GM06990 (cell line): ENCODE data around the gene DRAXIN.

Experiments
- DNase-seq: peaks from one replicate; pipeline ENCODE4 v3.0.0-alpha.2; 2011; ENCODE audit not compliant: insufficient read length; ENCODE audit errors: extremely low read depth
- H3K27me3 ChIP-seq: replicated peaks from 2 replicates; pipeline ENCODE4 v1.6.0; 2011; ENCODE audit warnings: low read length; ENCODE audit not compliant: control insufficient read depth, insufficient read depth
- H3K36me3 ChIP-seq: 2 replicates; pipeline ENCODE4 v1.5.1; 2011; ENCODE audit warnings: low read length; ENCODE audit not compliant: control insufficient read depth, insufficient read depth
- H3K4me3 ChIP-seq: replicated peaks from 2 replicates; pipeline ENCODE4 v1.5.1; 2011; ENCODE audit warnings: low read depth, mild to moderate bottlenecking, control low read depth, low read length
- CTCF ChIP-seq: IDR thresholded peaks from 2 replicates; pipeline ENCODE4 v1.5.1; 2011; ENCODE audit warnings: low read length, control low read depth, mild to moderate bottlenecking, inconsistent platforms; ENCODE audit not compliant: insufficient read depth, poor library complexity, severe bottlenecking

Gene DRAXIN

DNA sequence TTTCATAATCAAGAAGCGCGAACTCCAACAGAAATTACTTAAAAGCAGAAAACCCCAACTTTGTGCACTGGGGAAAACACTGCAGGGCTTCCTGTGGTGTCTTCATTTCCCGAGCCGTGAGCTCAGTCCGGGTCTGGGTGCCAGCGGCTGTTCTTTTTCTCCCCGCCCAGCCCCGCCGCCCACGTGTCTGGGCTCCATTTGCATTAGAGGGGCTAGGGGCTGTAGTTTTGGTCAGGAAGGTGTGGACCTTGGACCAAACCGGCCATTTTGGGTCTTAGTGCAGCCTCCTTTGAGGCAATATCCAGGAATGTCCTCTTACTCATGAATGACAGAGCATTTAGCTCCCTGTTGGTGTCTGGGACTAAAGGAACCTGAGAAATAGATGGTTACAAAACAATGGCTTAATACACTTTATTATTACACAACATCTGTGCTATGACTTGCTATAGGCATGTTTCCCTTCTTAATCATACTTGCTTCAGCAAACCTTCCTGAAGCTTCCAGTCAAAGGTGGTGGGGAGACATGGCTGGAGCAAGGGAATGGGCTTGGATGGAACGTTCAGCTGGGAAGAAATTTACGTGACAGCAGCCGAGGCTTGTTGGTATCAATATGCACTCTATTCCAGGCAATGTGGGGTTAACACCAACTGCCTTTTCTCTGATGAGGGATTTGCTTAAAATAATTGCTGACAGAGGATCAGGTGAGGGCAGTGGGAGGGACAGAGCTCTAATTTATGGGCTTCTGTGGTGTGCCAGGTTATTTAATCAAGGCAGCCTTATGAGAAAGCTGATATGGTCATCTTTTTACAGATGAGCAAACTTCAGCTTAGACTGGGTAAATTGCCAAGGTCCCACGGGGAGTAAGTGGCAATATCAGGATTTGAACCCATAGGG lies 45.5 kb downstream of the DRAXIN start:
- DNase-seq, result no peak
- Histone ChIP-seq H3K27me3 (no peaks in the 10 kb centered on the region), H3K4me3 (peak overlapping the region; percentile 95), H3K36me3 (no peaks in the 10 kb centered on the region)
- TF ChIP-seq CTCF, result no peak

GRCh38 chr1:11738096-11738495 lies 46.6 kb downstream of the DRAXIN start:
- DNase-seq, result no peak
- TF ChIP-seq CTCF, result no peak
- Histone ChIP-seq H3K27me3 (no peaks in the 10 kb centered on the region), H3K36me3 (no peaks in the 10 kb centered on the region), H3K4me3 (no peak overlapping the region)

DNA sequence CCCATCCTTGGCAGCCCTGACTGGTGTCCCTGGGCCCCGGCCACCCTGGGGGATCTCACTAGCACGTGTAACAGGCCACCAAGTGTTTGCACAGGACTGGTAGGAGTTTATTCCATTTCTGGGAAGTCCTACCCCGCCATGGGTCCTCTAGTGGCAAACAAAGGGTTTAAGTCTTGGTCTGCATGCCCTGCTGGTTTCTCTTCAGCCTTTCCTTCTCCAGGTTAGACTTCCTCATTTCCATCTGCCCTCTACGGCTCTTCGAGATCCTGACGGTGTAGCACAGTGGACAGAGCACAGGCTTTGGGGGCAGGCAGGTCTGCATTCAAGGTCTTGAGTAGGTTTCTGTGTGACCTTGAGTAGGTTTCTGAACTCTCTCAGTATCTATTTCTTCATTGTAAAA lies 47.3 kb downstream of the DRAXIN start:
- H3K4me3 ChIP-seq, result no peak overlapping the region
- DNase-seq, result no peak
- H3K27me3 ChIP-seq, result no peaks in the 10 kb centered on the region
- no peaks in the 10 kb centered on the region for H3K36me3 ChIP-seq
- TF ChIP-seq CTCF, result no peak

DNA sequence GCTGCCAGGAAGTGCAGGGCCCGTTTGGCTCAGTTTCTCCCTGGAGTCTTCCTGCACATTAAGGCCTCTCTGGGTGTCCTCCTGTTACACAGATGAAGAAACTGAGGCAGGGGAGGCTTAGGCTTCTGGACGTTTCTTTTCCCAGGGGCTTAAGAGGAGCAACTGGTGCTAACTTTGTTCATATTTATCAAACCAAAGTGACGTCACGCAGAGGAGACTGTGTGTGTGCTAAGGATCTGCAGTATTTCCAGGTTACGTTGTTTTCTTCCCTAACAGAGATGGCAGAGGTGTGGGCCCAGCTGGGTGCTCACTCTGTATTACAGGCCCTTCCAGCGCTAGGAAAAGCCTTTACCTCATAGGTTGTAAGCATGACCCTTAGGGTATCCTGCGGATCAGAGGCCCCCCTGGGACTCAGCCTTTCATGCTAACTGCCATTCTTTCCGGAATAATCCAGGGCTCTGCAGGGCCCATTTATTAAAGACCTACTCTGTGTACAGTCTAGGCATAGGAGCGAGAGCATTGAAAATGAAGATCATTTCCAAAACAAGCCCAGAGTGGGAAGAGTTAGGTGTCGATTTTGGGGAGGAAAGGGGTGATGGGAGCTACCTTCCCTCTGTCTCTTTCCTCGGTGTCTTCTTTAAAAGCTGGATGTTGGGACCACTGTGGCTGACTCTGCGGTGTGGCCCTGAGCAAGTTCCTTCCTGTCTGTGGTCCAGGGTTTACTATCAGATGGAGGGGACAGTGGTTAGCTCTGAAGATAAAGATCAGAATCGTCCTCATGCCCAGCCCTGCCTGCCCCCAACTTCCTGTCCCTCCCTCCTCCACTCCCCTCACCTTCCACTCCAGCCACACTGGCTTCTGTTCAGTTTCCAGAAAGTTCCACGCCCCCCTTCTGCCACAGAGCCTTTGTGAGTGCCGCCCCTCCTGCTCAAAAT lies 49.0 kb downstream of the DRAXIN start:
- no peaks in the 10 kb centered on the region for H3K36me3 ChIP-seq
- H3K4me3 ChIP-seq, result no peak overlapping the region
- no peak for DNase-seq
- no peaks in the 10 kb centered on the region for H3K27me3 ChIP-seq
- TF ChIP-seq CTCF, result no peak

GRCh38 chr1:11741482-11741881 lies 50.0 kb downstream of the DRAXIN start:
- H3K27me3 ChIP-seq, result no peaks in the 10 kb centered on the region
- no peak for TF ChIP-seq CTCF
- no peak for DNase-seq
- no peak overlapping the region for H3K4me3 ChIP-seq
- no peaks in the 10 kb centered on the region; the same call in 1 of the 2 replicates for H3K36me3 ChIP-seq
